A172 (cell line): ENCODE measurements around the gene CAMK2A. TPM values are rescaled to one million over a fixed set of nuclear protein-coding genes. Genes with fewer than 3 reads are reported as not detected.

Experiments used
- DNase-seq: peaks from one replicate; pipeline ENCODE4 v3.0.0-alpha.2; 2015; ENCODE audit warnings: low spot score
- total RNA-seq: library from RNA; depleted of rRNA; stranded (reverse); fragments of >200 nt; shearing (Covaris generic); gene quantifications from 2 replicates; pipeline ENCODE4 v1.2.3, GENCODE V29; 2014; rRNA removed

Gene CAMK2A
- total RNA-seq, result 1.2 and 1.3 TPM in 2 replicates

DNA sequence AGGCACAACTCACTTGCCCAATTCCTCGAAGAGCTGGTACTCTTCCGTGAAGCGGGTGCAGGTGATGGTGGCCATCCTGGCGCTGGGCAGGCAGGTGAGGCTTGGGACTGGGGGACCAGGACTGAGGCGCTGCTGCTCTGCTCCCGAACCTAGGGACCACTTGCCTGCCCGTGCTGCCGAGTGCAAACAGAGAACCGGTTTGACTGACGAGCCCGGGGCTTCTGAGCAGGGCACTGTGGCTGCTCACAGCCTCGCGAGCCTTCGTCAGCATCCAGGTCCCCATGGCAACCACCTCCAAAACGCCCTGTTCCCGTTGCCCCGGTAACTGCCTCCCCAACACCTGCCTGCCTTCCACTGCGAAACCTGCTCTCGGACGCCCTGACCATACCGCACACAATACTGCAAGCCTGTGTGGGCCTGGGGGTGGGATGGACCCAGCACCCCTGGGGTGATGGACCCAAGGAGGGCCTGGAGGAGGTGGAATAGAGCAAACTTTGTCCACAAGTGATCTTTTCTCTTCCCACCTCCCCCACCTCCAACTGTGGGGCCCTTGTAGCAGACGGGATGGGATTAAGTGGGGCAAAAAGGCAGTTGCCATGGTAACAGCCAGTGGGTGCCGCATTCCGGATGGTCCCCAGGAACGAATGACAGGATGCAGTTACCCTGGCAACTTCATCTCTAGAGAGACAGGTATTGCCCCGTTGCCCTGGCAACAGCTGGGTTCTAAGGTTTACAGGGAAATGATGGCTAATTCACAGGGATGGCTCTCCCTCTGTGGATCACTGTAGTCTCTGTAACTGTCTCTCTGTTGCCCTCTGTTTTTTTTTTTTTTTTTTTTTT, at the start of gene CAMK2A:
Gene CAMK2A (minus strand): TSS at position 223 of the 840 bp plus-strand sequence. CDS start 148 bp downstream, at position 75.
- DNase-seq, result no peak

GRCh38 chr5:150339165-150339564, 49.6 kb upstream of the CAMK2A start:
- no peak for DNase-seq

GRCh38 chr5:150338546-150338945, 49.0 kb upstream of the CAMK2A start:
- DNase-seq, result no peak

GRCh38 chr5:150335778-150336177, 46.2 kb upstream of the CAMK2A start:
- no peak for DNase-seq

GRCh38 chr5:150333400-150333799, 43.8 kb upstream of the CAMK2A start:
- DNase-seq, result no peak

GRCh38 chr5:150329881-150330876, 40.6 kb upstream of the CAMK2A start:
- DNase-seq, result no peak

DNA sequence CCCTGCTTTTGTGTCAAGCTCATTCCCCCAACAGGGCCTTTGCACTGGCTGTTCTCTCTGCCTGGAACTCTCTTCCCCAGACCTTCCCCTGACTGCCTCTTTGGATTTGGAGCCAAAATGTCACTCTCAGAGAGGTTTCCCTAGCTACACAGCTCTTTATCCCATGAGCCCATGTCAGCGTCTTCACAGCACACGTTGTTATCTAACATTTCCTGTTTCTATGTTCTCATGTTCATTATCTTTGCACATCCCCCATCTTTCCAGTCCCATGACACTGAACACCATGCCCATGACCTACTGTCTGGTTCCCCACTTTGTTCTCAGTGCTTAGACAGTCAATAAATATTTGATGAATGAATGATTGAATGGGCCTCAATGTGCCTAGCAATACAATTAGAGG, 39.5 kb upstream of the CAMK2A start:
- DNase-seq, result no peak

- no peak for DNase-seq
These were observed 38.9 kb upstream of the CAMK2A start for GRCh38 chr5:150328515-150328914.

DNA sequence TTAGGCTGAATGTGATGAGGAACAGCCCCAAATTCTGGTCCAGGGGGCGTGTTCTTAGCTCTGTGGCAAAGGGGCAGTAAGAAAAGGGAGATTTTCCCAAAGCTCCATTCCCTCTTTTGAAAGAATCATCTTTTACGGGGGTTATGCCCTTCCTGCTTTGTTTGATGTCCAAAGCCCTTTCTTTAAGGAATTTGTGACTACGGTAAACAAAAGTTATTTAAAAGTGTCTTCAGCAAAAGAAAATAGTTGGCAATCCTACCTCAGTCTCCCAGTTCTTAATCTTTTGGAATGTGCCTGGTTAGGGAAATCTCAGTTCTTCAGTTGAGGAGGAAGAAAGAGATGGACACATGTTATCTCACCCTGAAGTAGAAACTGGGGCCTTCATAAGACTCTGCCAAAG, 37.6 kb upstream of the CAMK2A start:
- DNase-seq, result no peak

- no peak for DNase-seq
These were observed 37.1 kb upstream of the CAMK2A start for GRCh38 chr5:150326707-150327106.

GRCh38 chr5:150325426-150325825, 35.9 kb upstream of the CAMK2A start:
- no peak for DNase-seq

- no peak for DNase-seq
These were observed 34.2 kb upstream of the CAMK2A start for GRCh38 chr5:150323819-150324218.

DNA sequence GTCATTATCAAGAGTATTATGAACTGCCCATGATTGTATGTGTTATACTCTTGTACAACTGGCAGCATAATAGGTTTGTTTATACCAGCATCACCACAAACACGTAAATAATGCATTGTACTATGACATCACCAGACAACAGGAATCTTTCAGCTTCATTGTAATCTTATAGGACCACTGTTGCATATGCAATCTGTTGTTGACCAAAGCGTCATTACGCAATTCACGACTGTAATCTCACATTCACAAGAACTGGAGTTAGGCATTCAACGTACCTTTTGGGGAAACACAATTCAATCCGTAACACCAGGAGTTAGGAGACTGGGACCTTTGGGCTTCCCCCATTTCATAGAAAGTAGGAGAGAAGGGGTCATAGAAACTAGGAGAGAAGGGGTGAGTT, 33.5 kb upstream of the CAMK2A start:
- DNase-seq, result no peak

DNA sequence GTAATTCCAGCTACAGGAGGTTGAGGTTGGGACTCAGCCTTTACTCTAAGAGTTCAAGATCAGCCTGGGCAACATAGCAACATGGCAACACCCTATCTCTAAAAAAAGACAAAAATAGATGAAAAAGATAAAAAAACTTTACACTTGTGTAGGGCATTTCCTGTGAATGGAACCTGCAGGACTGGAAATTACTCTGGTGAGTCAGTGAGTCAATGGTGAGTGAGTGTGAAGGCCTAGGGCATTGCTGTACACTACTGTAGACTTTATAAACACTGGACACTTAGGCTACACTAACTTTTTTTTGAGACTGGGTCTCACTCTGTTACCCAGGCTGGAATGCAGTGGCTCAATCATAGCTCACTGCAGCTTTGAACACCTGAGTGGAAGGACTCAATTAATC, 32.6 kb upstream of the CAMK2A start:
- DNase-seq, result peak; percentile 60

- DNase-seq, result no peak
These were observed 32.2 kb upstream of the CAMK2A start for GRCh38 chr5:150321784-150322183.

DNA sequence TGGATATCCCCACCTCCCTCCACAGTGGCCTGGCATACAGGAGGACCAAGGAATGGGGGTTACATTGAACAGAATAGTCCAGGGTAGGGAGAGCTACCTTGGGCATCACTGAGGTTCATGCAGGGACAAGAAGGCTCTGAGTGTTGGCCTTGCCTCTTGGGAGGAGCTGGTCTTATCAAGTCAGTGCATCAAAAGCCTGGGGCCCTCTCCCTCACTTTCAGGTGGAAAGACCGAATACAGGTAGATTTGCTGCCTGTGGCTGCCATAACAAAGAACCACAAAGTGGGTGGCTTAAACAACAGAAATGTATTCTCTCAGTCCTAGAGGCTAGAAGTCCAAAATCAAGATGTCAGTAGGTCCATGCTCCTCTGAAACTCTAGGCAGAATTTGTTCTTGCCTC, 31.6 kb upstream of the CAMK2A start:
- DNase-seq, result no peak

GRCh38 chr5:150320044-150320613, 30.6 kb upstream of the CAMK2A start:
- peak; percentile 85 for DNase-seq

- no peak for DNase-seq
These were observed 29.9 kb upstream of the CAMK2A start for GRCh38 chr5:150319484-150319790.

GRCh38 chr5:150318613-150319483, 29.3 kb upstream of the CAMK2A start:
- DNase-seq, result no peak

DNA sequence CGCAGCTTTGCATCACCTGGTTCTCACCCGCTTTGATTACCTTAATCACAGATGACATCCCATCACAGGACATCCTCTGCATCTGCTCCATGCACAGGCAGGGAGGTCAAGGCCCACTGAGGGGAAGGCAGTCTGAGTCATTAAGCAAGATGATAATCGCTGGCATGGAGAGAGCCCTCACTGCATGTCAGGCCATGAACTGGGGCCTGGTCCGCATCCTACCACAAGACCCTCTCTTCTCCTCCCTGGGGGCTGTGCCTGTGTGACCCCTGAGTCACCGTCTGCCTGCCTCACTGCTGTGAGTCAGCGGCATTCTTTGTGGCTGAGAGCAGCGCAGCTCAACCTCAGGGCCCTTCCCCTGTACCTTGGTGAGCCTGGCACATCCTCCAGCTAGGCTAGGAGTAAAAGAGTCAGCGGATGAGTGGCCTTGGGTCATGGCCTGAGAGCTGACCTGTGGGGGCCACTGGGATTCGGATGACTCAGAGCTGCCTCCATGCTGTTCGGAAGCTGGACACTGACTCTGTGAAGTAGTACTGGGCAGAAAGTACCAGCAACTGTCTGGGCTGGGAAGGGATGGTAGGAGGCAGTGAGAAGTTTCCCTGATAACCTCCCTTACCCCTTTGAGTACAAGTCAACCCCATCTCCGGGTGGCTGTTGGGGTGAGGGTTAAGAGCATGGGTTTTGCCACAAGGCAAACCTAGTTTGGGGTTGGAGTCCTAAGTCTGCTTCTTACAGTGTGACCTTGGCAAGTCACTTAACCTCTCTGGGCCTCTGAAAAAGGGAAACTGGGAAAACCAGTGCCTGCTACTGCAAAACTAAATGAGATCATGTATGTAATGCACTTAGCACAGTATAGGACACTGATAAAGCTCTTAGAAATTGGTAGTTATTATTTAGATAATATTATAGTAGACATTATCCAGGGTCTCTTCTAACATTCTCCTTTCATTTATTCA, 27.8 kb upstream of the CAMK2A start:
- DNase-seq, result peak; percentile 99
